HL-60/S4 (cell line): ENCODE data around the gene ZDHHC16.
"Not testable (repeated sequence)": the region's sequence is repeated elsewhere in the genome, so short reads cannot be mapped to it uniquely, and the experiment has no call there.

Experiments
- in situ Hi-C: fragments of 300-500 bp; cut with MboI; formaldehyde crosslinking; loops from 2 replicates; pipeline ENCODE4 v1.14.3; 2022; ENCODE audit warnings: low sequenced_read_pairs

ZDHHC16 gene

DNA sequence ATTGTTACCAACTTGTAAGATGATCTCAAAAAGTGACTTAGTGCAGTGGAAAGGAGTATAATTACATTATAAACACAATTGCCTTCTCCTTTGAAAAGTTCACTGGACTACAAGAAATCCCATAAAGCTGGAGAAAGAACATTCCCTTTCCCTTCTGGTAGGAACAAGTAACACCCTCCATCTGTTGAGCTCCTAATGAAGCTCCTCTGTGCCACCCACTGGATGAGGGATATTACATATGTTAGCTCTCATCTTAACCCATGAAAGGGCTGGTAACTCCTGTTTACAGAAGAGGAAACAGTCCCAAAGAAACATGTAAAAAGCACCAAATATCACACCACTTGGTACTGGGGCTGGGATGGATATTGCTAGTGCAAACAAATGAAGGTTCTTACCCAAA lies 11.9 kb upstream of the ZDHHC16 start:
- in situ Hi-C loops = no loop called here

DNA sequence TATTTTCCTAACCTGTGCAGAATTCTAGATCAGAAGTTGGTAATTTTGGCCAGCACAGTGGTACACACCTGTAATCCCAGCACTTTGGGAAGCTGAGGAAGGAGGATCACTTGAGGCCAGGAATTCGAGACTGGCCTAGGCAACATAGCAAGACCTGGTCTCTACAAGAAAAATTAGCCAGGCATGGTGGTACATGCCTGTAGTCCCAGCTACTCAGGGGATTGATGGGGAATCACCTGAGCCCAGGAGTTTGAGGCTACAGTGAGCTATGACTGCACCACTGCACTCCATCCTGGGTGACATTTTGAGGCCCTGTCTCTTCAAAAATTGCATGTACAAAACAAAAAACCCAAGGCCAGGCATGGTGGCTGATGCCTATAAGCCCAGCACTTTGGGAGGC lies 11.4 kb upstream of the ZDHHC16 start:
- in situ Hi-C loops = no loop called here

DNA sequence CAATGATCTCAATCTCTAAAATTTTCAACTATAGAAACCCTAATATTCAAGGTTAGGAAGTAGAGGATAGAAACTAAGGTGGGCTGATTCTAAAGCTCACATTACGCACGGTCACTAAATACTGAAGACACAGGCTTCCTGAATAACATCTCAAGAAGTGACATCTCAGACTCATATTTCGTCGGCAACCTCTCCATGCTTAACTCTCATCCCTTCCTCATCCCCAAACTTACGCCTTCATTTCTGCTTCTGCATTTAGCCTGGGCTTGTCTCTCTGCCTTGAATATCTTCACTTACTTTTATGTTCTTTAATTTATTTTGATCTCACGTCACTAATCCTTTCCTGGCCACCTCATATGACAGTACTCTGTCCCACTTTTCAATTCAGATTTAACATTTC lies 10.8 kb upstream of the ZDHHC16 start:
- in situ Hi-C loops = no loop called here

DNA sequence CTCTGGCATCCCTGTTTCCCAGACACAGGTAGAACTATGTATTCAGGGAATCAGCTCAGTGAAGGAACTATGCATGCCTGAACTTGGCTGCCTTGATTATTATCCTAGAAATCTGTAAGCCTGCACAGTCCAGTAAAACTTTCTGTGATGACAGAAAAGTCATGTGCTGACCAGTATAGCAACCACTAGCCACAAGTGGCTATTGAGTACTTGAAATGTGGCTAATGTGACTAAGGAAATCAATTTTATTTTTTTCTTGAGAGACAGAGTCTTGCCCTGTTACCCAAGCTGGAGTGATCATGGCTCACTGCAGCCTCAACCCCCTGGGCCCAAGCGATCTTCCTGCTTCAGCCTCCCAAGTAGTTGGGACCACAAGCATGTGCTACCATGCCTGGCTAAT lies 3.7 kb upstream of the ZDHHC16 start:
- in situ Hi-C loops = no loop called here

DNA sequence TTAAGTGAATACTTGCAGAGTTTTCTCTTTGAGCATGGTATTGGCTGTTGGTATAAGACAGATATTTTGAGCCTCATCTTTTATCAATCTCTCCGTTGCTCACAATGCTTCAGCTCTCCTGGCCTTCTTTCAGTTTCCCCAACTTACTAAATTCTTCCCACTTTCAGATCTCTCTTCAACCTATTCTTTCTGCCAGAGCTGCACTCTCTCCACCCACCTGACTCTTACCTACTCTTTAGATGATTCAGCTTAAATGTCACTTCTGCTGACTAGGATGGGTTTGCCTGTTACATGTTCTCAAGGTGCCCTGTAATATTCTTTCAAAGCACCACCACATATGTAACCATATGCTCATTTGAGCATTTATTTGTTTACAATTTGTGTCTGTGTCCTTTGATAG lies 1.8 kb upstream of the ZDHHC16 start:
- in situ Hi-C loops = no loop called here

DNA sequence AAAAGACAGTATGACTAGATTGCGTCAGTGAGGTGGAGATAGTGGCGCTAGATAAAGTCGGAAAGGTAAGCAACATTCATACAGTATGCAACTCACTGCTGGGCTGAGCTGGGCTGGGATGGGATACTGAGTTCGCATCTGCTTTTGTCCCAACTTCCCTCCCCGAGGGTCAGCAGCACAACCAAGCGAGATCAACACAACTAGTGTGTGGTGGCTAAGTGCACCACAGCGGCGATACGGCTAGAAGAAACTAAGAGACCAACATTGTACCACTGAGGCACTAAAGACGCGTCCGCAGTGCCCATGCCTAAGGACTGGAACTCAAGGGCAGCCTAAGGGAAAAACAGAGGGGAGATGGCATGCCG lies 636 bp upstream of the ZDHHC16 start:
- in situ Hi-C loops = no loop called here

DNA sequence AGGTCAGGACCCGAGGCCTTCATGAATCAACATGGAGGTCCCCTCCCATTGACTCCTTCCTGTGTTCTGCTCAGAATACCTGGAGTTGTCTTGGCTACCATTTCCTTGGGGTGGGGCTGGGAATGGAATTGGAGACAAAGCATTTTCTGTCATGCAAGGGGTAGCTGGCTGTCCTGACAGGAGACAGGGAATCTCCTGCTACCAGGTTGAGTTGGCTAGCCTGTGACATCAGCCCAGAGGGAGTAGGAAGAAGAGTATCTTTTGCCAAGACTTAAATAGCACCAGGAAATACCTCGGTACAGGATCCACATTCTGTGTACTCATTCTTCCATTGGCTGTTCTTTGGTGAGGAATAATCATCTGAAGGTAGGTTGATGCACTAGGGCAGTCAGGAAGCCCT lies 4.9 kb downstream of the ZDHHC16 start:
- in situ Hi-C loops = no loop called here

DNA sequence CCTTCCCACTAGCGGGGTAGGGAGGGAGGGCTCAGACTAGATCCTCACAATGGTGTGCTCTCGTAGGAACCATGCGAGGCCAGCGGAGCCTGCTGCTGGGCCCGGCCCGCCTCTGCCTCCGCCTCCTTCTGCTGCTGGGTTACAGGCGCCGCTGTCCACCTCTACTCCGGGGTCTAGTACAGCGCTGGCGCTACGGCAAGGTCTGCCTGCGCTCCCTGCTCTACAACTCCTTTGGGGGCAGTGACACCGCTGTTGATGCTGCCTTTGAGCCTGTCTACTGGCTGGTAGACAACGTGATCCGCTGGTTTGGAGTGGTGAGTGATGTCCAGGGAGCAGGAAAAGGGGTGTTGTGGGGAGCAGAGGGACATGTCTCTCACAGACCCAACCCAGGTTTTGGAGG lies 5.6 kb downstream of the ZDHHC16 start:
- in situ Hi-C loops = no loop called here

DNA sequence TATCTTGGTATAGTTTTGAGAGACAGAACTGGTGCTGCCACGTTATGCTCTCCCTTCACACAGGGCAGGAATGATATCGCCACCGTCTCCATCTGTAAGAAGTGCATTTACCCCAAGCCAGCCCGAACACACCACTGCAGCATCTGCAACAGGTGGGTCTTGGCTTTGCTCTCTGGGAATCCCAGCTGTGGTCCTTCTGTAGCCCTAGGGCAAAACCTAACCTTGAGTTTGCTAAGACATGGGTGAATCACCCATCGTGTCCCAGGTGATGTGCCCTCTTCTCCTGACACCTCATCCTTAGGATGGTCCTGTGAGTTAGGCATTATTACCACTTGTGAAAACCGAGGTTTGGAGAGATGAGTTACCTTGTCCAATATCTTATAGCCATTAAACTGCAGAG lies 6.4 kb downstream of the ZDHHC16 start:
- in situ Hi-C loops = no loop called here

DNA sequence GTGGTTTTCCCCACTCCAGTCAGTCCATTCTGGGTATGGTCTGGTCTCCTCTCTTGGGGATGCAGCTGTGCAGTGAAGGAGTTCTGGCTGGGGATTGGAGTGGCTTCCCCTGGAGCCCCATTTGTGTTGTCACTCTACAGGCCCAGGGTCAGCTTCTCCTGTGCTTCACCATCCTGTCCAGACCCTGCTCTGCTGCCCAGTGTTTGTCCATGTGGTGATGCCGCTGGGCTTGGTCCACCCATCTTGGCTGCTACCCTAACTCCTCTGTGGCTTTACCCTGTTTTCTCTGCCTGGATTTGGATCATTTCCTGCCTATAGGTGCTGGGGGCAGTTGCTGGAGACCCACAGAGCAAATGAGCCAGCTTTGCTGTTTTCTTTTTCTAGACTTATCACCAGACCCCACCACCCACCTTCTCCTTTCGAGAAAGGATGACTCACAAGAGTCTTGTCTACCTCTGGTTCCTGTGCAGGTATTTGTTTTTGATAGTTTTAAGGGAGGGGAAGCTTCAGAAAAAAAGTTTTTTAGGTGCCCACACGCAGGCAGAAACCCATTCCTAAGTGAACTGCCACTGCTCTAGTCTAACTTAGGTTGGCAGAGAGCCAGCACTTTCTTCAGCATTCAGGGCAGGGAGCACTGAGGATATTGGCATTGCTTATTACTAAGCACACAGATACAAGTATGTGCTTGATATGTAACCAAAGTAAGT lies 8.5 kb downstream of the ZDHHC16 start:
- in situ Hi-C loops = no loop called here

DNA sequence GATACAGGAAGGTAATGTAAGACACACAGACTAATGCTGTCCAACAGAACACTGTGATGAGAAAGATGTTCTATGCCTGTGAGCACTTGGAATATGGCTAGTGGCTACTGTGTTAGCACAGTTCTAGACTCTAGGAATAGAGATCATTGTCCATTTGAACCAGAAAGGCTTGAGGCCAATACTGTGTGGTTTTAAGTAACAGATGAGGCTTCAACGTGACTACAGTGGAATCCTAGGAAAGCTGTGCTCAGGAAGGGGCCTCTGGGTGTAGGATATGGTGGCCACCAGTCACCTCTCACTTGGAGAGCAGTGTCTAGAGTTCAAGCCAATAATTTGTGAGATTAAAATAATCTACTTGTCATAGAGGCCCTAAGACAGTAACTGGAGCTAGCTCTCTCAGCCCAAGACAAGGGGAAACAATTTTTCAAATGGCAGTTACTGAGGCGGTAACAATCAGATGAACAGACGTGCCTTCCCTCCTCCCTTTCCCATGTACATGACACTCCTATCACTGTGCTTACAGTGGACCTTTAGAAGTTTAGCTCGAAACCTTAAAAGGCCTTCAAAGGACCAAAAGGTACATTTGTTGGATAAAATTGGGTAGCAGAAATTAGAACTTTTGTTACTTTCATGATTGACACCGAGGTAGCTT lies 10.2 kb downstream of the ZDHHC16 start:
- in situ Hi-C loops = no loop called here

DNA sequence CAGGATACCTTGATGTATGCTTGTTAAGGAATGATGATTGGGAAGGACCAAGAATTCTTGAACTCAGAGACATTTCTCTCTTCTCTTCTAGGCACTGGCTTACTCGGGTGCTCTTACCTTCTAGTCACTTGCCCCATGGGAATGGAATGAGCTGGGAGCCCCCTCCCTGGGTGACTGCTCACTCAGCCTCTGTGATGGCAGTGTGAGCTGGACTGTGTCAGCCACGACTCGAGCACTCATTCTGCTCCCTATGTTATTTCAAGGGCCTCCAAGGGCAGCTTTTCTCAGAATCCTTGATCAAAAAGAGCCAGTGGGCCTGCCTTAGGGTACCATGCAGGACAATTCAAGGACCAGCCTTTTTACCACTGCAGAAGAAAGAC lies 10.7 kb downstream of the ZDHHC16 start:
- in situ Hi-C loops = no loop called here

DNA sequence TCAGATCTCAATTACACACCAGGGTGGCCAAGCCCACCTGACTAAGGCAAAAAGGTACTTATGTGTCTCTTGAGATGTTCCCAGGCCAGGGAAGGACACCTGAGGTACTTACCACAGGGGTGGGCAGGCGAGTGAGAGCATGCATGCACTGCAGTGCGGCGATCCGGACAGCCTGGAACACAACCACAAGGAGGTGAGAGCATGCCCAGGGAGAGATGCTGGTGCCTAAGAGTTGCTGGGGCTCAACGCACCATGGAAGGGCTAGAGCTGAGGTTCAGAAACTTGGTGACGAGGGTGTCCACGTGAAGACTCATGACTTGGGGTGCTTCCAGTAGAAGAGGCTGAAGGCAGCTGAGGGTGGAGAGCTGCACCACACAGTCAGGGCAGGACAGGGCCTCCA lies 13.1 kb downstream of the ZDHHC16 start:
- in situ Hi-C loops = no loop called here

DNA sequence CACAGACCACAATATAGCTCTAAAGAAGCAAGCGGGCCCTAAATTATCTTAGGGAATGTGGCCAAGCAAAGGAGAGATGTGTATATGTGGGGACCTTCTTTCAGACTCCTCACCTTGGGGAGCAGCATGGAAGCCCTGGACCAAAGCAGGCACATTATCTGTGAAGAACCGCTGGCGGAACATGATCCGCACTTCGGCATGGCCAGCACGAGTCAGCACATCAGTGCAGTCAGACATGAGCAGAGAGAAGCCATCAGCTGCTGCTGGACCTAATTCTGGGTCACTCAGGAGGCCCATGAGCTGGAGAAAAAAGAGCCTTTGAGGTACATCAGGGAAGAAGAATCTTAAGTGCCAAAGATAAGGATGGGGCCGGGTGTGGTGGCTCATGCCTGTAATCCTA lies 14.0 kb downstream of the ZDHHC16 start:
- in situ Hi-C loops = no loop called here

DNA sequence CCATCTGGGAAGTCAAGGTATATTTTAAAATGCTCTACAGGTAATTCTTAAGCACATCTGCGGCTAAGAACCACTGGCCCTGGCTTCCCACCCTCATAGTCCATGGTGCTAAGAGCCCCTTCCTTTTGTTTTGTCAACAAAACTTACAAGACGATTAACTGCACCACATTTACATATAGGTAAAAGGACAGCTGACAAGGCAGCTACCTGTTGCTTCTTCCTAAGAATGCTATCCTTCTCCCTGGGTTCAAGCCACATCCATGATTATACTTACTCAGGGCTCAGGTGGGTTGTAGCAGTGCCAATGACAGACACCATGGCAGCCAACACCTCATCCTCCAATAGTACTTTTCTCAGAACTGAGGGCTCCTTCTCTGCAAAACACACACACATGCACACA lies 16.3 kb downstream of the ZDHHC16 start:
- in situ Hi-C loops = no loop called here

DNA sequence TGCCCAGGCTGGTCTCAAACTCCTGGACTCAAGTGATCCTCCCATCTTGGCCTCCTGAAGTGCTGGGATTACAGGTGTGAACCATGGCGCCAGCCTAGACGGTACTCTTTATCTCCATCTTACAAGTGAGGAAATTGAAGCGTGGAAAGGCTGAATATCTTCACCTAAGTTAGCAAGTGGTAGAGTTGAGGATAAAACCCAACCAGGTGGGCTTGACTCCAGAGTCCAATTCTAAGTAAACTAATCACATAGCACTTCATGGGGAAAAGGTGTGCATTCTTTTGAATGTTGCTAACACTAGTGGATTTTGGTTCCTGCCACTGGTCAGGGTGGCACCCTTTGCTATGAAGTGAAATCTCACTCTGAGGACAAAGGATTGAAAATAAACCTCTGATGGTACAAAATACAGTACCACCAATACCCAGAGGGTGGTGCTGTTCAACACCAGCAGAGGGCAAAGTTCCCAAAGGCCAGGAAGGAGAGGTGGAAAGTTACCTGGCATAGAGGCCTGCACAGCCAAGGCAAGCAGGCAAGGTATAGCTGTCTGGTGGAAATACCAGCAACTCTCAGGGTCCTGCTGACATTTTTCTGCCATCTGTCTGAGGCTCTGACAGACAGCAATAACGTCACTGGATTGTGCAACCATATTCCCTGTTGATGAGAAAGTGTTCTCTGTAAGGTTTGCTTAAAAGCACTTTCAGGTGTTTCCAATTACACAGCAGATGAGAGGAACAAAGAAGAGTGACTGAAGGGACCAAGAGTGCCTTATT lies 17.6 kb downstream of the ZDHHC16 start:
- in situ Hi-C loops = no loop called here

DNA sequence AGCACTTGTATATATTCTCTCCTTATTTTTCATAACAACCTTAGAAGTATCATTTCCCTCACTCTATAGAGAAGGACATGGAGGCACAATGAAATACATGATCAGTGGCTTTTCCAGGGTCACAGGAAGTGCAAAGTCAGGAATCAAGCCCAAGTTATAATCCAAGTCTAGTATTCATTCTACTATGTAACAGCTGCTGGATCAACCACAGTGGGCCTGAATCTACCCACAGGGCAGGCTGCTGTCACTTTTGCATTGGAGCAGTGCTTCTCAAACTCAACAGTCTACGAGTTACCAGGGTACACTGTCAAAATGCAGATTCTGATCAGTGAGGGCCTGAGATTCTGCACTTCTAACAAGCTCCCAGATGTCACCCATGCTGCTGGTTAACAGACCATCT lies 18.3 kb downstream of the ZDHHC16 start:
- in situ Hi-C loops = no loop called here

DNA sequence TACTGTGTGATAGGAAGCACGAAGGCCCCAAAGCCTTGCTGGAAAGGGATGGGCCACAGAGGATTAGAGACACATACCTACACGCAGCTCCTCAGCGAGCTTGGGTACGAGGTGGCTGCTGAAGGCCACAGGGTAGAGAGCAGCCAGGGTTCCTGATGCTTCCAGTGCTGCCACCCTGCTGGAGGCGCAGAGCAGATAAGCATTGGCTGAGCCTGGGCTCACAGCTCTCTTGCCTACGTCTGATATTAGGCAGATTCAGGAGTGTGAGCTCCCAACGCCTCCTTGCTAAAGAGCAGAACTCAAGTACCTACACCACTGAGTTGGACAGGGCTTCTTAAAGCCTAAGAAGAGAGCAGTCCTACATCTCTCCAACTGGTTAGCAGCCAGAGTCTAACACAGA lies 20.0 kb downstream of the ZDHHC16 start:
- in situ Hi-C loops = no loop called here

DNA sequence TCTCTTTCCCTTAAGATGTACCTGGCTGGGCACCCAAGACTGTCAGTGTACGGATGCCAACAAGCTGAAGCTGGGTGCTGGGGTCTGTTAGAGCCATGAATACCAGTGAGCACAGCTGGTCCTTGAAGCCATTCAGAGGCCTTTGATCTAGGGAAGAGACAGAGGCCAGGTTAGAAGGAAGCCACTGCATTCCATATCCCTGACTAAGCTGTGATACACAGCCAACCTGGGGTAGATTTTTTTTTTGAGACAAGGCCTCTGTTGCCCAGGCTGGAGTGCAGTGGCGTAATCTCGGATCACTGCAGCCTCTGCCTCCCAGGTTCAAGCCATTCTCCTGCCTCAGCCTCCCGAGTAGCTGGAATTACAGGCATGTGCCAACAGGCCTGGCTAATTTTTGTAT lies 20.8 kb downstream of the ZDHHC16 start:
- in situ Hi-C loops = no loop called here

DNA sequence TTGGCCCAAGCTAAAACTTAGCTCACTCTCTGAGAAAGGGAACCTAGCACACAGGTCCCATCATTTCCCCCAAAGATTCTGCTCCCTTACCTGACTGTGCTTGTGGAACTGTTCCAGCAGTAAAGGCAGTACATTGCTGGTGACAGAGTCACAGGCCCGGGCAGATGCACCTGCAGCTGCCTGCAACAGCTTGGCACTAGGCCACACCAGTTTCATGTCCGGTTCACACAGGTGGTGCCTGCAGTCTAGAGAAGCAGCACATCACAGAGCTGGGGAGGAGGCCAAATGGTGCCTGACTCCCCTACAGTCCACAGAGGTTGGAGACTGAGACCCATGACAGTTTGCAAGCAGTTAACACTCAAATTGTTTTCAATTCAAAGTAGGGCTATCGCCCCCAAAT lies 22.2 kb downstream of the ZDHHC16 start:
- in situ Hi-C loops = no loop called here

DNA sequence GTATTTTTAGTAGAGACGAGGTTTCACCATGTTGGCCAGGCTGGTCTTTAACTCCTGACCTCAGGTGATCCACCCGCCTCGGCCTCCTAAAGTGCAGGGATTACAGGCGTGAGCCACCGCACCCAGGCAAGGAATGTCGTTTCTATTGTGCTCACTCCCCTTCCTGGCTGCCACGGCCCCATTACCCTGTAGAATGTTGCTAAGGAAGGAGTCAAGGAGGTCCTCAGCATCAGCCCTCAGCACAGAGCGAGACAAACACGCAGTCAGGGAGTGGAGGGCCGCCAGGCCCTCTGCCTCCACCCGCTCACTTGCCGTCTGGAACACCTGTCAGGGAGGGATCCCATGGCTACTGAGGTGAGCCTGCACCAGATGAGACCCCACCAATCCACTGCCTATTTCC lies 22.8 kb downstream of the ZDHHC16 start:
- in situ Hi-C loops = not testable (repeated sequence)

DNA sequence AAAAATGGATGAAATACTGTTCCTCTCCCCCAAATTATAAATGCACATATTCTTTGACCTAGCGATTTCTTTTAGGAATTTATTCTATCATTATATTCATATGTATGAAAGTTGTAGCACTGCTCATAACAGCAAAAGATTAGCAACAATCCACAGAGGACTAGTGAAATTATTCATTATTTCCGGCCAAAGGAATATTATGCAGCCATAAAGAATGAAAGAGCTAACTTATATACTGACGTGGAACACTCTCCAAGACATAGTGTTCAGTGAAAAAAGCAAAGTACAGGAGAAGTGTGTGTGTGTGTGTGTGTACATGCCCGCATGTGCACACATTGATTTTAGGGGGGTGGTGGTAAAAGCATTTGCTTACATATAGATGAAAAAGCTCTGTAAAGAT lies 28.9 kb downstream of the ZDHHC16 start:
- in situ Hi-C loops = no loop called here
